ENCODE results near the gene DGLUCY.
"Not testable (repeated sequence)": the region's sequence is repeated elsewhere in the genome, so short reads cannot be mapped to it uniquely, and the experiment has no call there.

The DGLUCY gene

DNA sequence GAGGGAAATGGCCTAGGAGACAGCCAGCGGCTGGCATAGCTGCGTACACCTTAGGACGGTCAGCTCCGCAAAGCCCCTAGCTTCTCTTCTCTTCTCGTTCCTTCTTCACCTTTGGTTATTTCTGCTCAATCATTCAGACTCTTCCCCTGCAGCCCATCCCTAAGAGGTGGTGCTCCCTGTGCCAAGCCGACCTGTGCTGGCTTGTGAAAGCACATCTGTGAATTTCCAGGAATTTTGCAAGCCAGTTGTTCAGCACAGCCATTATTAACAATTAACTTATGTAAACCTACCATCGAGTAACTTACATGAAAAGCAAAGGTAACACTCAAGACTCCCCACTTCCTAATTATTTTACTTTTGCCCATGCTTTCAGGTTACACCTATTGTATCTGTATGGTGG is 151.5 kb downstream of the DGLUCY start:
- Histone ChIP-seq H2BK15ac (ENCODE audit: low read depth, poor library complexity, severe bottlenecking) (no peak overlapping the region), H3K18ac (ENCODE audit: low read depth in 1 of 2, low read length in 2 of 2) (no peak overlapping the region), H2AK5ac (ENCODE audit: low read length, severe bottlenecking) (no peak overlapping the region), H4K8ac (ENCODE audit: low read length) (no peak overlapping the region), H2BK5ac (ENCODE audit: low read depth, low read length, poor library complexity, severe bottlenecking) (no peak overlapping the region), H3K79me1 (replicated peaks; ENCODE audit: low read length, poor library complexity, severe bottlenecking) (no peaks in the 10 kb centered on the region), H2BK120ac (ENCODE audit: low read depth, low read length) (no peak overlapping the region), H2AFZ (ENCODE audit: low read depth, low read length) (no peak overlapping the region), H3K23ac (ENCODE audit: low read length in 2 of 2) (no peak overlapping the region), H3K4me1 (ENCODE audit: control insufficient read depth, insufficient read depth, low read depth, low read length) (peaks cover 14% of the 10 kb centered on the region), H3K9ac (ENCODE audit: low read length) (no peak overlapping the region), H3K4ac (ENCODE audit: low read depth in 1 of 2, low read length in 2 of 2) (no peak overlapping the region), H3K4me3 (ENCODE audit: insufficient read depth in 1 of 2, low read depth in 1 of 2, low read length in 2 of 2) (no peak overlapping the region), H3K27me3 (ENCODE audit: control insufficient read depth in 1 of 2, insufficient read depth in 1 of 2, low read length in 2 of 2) (peaks cover 0 to 29% of the 10 kb centered on the region in 2 experiments), H3K14ac (ENCODE audit: low read length in 2 of 2) (no peak overlapping the region), H3K4me2 (ENCODE audit: low read length, poor library complexity, severe bottlenecking) (no peak overlapping the region), H3K9me3 (ENCODE audit: control insufficient read depth, low read length) (no peaks in the 10 kb centered on the region), H2BK12ac (ENCODE audit: low read length in 2 of 2) (no peak overlapping the region), H4K91ac (ENCODE audit: low read length) (no peak overlapping the region), H3K27ac (ENCODE audit: low read length, poor library complexity, severe bottlenecking) (no peak overlapping the region), H3K36me3 (ENCODE audit: control insufficient read depth in 1 of 2, insufficient read depth in 2 of 2, low read depth in 1 of 2, low read length in 2 of 2) (no peaks in the 10 kb centered on the region)
- 95% methylated on average over 6 of the region's 7 CpGs for WGBS
- no peak for DNase-seq

DNA sequence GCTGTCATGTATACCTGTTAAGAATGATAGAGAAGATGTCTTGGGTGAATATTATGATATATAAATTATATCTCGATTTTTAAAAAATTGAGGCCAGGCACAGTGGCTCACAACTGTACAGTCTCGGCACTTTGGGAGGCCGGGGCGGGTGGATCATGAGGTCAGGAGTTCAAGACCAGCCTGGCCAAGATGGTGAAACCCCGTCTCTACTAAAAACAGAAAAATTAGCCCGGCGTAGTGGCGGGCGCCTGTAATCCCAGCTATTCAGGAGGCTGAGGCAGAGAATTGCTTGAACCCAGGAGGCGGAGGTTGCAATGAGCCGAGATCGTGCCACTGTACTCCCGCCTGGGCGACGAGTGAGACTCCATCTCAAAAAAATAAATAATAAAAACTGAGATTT is 152.4 kb downstream of the DGLUCY start:
- H2AFZ ChIP-seq (ENCODE audit: low read depth, low read length); H2BK5ac ChIP-seq (ENCODE audit: low read depth, low read length, poor library complexity, severe bottlenecking); H4K8ac ChIP-seq (ENCODE audit: low read length); H3K9ac ChIP-seq (ENCODE audit: low read length); H3K14ac ChIP-seq (ENCODE audit: low read length in 2 of 2); H2BK120ac ChIP-seq (ENCODE audit: low read depth, low read length); H3K4me2 ChIP-seq (ENCODE audit: low read length, poor library complexity, severe bottlenecking); H2BK12ac ChIP-seq (ENCODE audit: low read length in 2 of 2); H3K23ac ChIP-seq (ENCODE audit: low read length in 2 of 2); H3K27ac ChIP-seq (ENCODE audit: low read length, poor library complexity, severe bottlenecking); H3K79me1 ChIP-seq (replicated peaks; ENCODE audit: low read length, poor library complexity, severe bottlenecking); H3K4me3 ChIP-seq (ENCODE audit: insufficient read depth in 1 of 2, low read depth in 1 of 2, low read length in 2 of 2); H3K4ac ChIP-seq (ENCODE audit: low read depth in 1 of 2, low read length in 2 of 2); H2AK5ac ChIP-seq (ENCODE audit: low read length, severe bottlenecking); H3K36me3 ChIP-seq (ENCODE audit: control insufficient read depth in 1 of 2, insufficient read depth in 2 of 2, low read depth in 1 of 2, low read length in 2 of 2); H4K91ac ChIP-seq (ENCODE audit: low read length); H3K18ac ChIP-seq (ENCODE audit: low read depth in 1 of 2, low read length in 2 of 2); H3K9me3 ChIP-seq (ENCODE audit: control insufficient read depth, low read length); H2BK15ac ChIP-seq (ENCODE audit: low read depth, poor library complexity, severe bottlenecking); DNase-seq: not testable (repeated sequence)
- H3K4me1 ChIP-seq (ENCODE audit: control insufficient read depth, insufficient read depth, low read depth, low read length): peaks cover 14% of the 10 kb centered on the region
- WGBS: 98% methylated on average over 8 of the region's 15 CpGs
- peaks cover 0 to 30% of the 10 kb centered on the region in 2 experiments for H3K27me3 ChIP-seq (ENCODE audit: control insufficient read depth in 1 of 2, insufficient read depth in 1 of 2, low read length in 2 of 2)

DNA sequence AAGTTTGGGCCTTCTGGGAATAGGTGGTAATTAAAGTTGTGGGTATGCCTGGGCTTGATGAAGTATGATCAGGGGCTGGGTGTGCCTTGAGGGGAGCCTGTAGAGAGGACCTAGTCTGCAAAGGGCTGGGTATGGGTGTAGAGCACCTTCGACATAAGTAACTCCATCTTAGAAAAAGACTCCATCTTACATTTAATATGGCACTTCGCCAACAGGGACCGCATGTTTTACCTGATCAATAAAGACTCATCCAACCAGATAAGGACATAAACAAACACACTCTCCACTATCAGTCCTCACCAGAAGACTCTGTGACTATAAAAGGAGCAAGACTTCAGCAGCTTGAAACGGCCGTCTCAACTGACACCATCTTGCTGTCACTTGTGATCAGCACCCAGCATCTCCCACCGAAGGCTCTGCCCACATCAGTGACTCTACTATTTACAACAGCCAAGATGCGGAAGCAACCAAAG is 154.1 kb downstream of the DGLUCY start:
- no peak overlapping the region for H2AFZ ChIP-seq (ENCODE audit: low read depth, low read length)
- H3K27ac ChIP-seq (ENCODE audit: low read length, poor library complexity, severe bottlenecking): no peak overlapping the region
- H3K9ac ChIP-seq (ENCODE audit: low read length): no peak overlapping the region
- peaks cover 0 to 4% of the 10 kb centered on the region in 2 experiments for H3K36me3 ChIP-seq (ENCODE audit: control insufficient read depth in 1 of 2, insufficient read depth in 2 of 2, low read depth in 1 of 2, low read length in 2 of 2)
- no peak overlapping the region for H3K18ac ChIP-seq (ENCODE audit: low read depth in 1 of 2, low read length in 2 of 2)
- H3K79me1 ChIP-seq (replicated peaks; ENCODE audit: low read length, poor library complexity, severe bottlenecking): no peaks in the 10 kb centered on the region
- no peaks in the 10 kb centered on the region for H3K9me3 ChIP-seq (ENCODE audit: control insufficient read depth, low read length)
- no peak overlapping the region for H3K4me2 ChIP-seq (ENCODE audit: low read length, poor library complexity, severe bottlenecking)
- H3K14ac ChIP-seq (ENCODE audit: low read length in 2 of 2): no peak overlapping the region
- 98% methylated on average over 7 of the region's 7 CpGs for WGBS
- H2BK120ac ChIP-seq (ENCODE audit: low read depth, low read length): no peak overlapping the region
- no peak overlapping the region for H2BK5ac ChIP-seq (ENCODE audit: low read depth, low read length, poor library complexity, severe bottlenecking)
- no peak overlapping the region for H3K4me3 ChIP-seq (ENCODE audit: insufficient read depth in 1 of 2, low read depth in 1 of 2, low read length in 2 of 2)
- no peak overlapping the region for H4K91ac ChIP-seq (ENCODE audit: low read length)
- no peak overlapping the region for H2AK5ac ChIP-seq (ENCODE audit: low read length, severe bottlenecking)
- H2BK15ac ChIP-seq (ENCODE audit: low read depth, poor library complexity, severe bottlenecking): no peak overlapping the region
- peaks cover 0 to 38% of the 10 kb centered on the region in 2 experiments for H3K27me3 ChIP-seq (ENCODE audit: control insufficient read depth in 1 of 2, insufficient read depth in 1 of 2, low read length in 2 of 2)
- peaks cover 14% of the 10 kb centered on the region for H3K4me1 ChIP-seq (ENCODE audit: control insufficient read depth, insufficient read depth, low read depth, low read length)
- DNase-seq: no peak
- no peak overlapping the region for H3K23ac ChIP-seq (ENCODE audit: low read length in 2 of 2)
- no peak overlapping the region for H4K8ac ChIP-seq (ENCODE audit: low read length)
- H3K4ac ChIP-seq (ENCODE audit: low read depth in 1 of 2, low read length in 2 of 2): no peak overlapping the region
- no peak overlapping the region for H2BK12ac ChIP-seq (ENCODE audit: low read length in 2 of 2)

DNA sequence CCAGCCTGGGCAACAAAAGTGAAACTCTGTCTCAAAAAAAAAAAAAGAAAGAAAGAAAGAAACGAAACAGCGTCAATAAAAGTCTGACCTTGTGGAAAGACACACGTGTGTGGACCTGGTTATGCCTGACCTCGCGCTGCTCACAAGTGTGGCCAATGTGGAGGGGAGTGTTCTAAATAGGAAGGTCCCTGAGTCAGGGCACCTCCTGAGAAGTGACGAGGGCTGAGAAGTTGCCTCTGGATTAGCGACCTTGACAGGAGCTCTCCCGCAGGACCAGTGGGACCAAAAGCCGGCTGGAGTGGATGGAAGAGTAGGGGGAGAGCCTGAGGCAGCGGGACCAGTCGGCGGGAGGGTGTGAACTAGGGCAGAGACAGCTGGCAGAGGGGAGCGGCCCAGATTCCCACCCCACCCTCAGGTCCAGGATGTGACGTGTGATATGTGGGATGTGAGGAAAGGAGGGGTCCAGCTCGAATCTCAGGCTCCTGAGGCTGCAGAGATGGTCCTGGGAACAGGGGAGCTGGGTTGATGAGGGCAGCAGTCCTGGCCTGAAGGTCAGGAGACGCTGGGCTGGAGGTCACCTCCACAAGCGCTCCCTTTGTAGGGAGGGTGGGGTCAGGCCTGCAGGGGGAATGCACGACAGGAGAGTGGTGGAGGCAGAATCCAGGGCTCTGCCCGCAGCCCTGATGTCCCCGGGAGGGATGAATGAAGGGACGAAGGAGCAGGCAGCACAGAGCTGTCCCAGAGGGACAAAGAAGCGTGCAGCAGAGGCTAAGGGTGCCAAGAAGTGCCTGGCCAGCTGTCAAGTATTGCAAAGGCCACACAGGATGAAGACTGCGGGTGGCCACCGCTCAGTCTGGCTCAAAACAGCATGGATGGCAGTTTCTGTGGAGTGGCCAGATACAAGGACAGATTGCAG is 155.5 kb downstream of the DGLUCY start:
- Histone ChIP-seq H3K27me3 (ENCODE audit: control insufficient read depth in 1 of 2, insufficient read depth in 1 of 2, low read length in 2 of 2) (peaks cover 0 to 34% of the 10 kb centered on the region in 2 experiments), H3K14ac (ENCODE audit: low read length in 2 of 2) (no peak overlapping the region), H3K23ac (ENCODE audit: low read length in 2 of 2) (no peak overlapping the region), H3K4me2 (ENCODE audit: low read length, poor library complexity, severe bottlenecking) (no peak overlapping the region), H3K4ac (ENCODE audit: low read depth in 1 of 2, low read length in 2 of 2) (no peak overlapping the region), H3K9ac (ENCODE audit: low read length) (no peak overlapping the region), H2AFZ (ENCODE audit: low read depth, low read length) (no peak overlapping the region), H3K4me3 (ENCODE audit: insufficient read depth in 1 of 2, low read depth in 1 of 2, low read length in 2 of 2) (peak overlapping the region in 1 of 2 experiments; percentile 71), H2BK5ac (ENCODE audit: low read depth, low read length, poor library complexity, severe bottlenecking) (no peak overlapping the region), H3K18ac (ENCODE audit: low read depth in 1 of 2, low read length in 2 of 2) (no peak overlapping the region), H4K91ac (ENCODE audit: low read length) (no peak overlapping the region), H2BK15ac (ENCODE audit: low read depth, poor library complexity, severe bottlenecking) (no peak overlapping the region), H2BK120ac (ENCODE audit: low read depth, low read length) (no peak overlapping the region), H2AK5ac (ENCODE audit: low read length, severe bottlenecking) (no peak overlapping the region), H3K4me1 (ENCODE audit: control insufficient read depth, insufficient read depth, low read depth, low read length) (peaks cover 9% of the 10 kb centered on the region), H3K9me3 (ENCODE audit: control insufficient read depth, low read length) (no peaks in the 10 kb centered on the region), H3K27ac (ENCODE audit: low read length, poor library complexity, severe bottlenecking) (no peak overlapping the region), H3K79me1 (replicated peaks; ENCODE audit: low read length, poor library complexity, severe bottlenecking) (no peaks in the 10 kb centered on the region), H2BK12ac (ENCODE audit: low read length in 2 of 2) (no peak overlapping the region), H3K36me3 (ENCODE audit: control insufficient read depth in 1 of 2, insufficient read depth in 2 of 2, low read depth in 1 of 2, low read length in 2 of 2) (peaks cover 0 to 7% of the 10 kb centered on the region in 2 experiments), H4K8ac (ENCODE audit: low read length) (no peak overlapping the region)
- WGBS: 85% methylated on average over 24 of the region's 24 CpGs
- DNase-seq: no peak

All from mesenchymal stem cell (in vitro differentiated cells and primary cell).